NB4 (cell line): ENCODE data around the gene RAB11A.

Source experiments
- CTCF ChIP-seq: IDR thresholded peaks from one replicate; pipeline ENCODE4 v1.5.1; 2012; ENCODE audit warnings: low read depth, low read length
- POLR2A ChIP-seq: IDR thresholded peaks from 2 replicates; pipeline ENCODE4 v1.6.1; 2011; ENCODE audit warnings: mild to moderate bottlenecking; ENCODE audit not compliant: insufficient read length; ENCODE audit errors: extremely low read depth

- TF ChIP-seq POLR2A (no peak), CTCF (no peak)
Observed at GRCh38 chr15:65828585-65828984, 40.7 kb upstream of the RAB11A start.
